Fibroblast of peridontal ligament (primary cell): ENCODE results near the gene CTSK.
"Not testable (repeated sequence)": the region's sequence is repeated elsewhere in the genome, so short reads cannot be mapped to it uniquely, and the experiment has no call there.

Experiments used
- DNase-seq: peaks from one replicate; pipeline ENCODE4 v3.0.0-alpha.2; 2010; ENCODE audit errors: extremely low read depth

CTSK gene

DNA sequence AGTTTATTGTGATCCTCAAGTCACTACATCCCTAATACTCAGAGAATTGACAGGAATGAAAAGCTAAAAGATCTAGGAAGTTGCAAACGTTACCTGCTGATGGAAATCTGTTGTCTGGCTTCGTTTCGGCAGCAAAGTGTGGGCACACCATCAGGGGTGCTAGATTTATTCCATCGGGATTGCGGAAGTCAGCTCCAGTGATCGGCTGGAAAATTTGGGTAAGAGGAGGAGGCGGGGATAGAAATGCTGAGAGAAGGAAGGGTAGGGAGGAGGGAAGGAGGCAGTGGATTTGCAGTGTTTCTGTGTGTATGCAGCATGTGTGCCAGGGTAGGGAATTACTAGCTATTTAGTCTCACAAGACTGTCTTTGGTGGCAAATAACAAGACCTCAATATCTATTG, at the start of gene CTSK:
Gene CTSK (minus strand): TSS at position 140 of the 400 bp plus-strand sequence. CDS start 1,455 bp downstream, outside the sequence.
- DNase-seq = peak; percentile 78

DNA sequence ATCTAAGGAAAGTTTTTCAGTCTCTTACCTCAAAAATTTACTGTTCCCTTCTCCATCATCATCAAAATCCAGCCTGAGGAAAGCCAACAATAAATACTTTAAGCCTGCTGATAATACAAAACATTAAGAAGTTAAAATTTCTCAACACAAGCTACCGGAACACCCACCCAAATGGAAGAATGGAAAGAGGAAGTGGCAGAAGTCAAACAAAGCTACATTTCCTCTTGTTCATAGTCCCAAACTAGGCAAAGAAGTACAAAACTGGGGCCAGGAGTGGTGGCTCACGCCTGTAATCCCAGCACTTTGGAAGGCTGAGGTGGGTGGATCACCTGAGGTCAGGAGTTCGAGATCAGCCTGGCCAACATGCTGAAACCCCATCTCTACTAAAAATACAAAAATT, 44.7 kb upstream of the CTSK start:
- DNase-seq = not testable (repeated sequence)

DNA sequence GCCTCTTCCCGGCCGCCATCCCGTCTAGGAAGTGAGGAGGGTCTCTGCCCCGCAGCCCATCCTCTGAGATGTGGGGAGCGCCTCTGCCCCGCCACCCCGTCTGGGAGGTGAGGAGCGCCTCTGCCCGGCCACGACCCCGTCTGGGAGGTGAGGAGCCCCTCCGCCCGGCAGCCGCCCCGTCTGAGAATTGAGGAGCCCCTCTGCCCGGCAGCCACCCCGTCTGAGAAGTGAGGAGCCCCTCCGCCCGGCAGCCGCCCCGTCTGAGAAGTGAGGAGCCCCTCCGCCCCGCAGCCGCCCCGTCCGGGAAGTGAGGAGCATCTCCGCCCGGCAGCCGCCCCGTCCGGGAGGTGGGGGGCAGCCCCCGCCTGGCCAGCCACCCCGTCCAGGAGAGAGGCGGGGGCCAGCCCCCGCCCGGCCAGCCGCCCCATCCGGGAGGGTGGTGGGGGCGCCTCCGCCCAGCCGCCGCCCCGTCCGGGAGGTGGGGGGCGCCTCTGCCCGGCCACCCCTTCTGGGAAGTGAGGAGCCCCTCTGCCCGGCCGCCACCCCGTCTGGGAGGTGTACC, 42.8 kb upstream of the CTSK start:
- not testable (repeated sequence) for DNase-seq

DNA sequence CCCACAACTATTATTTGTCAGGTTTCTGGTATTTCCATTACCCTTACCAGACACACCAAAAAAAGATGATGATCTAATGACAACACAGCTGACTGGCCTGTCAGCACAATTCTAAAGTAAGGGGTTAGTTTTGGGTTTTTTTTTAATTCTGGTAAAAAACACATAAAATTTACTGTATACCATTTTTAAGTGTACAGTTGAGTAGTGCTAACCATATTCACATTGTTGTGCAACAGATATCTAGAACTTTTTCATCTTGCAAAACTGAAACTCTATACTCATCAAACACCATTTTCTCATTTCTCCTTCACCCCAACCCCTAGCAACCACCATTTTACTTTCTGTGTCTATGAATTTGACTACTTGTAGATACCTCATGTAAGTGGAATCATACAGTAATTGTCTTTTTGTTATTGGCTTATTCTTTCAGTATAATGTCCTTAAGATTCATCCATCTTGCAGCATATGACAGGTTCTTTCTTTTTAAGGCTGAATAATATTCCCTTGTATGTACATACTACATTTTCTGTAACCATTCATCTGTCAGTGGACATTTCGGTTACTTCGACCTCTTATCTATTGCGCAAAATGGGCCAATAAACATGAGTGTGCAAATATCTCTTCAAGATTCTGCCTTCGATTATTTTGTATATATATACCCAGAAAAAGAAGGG, 38.5 kb upstream of the CTSK start:
- DNase-seq = no peak

DNA sequence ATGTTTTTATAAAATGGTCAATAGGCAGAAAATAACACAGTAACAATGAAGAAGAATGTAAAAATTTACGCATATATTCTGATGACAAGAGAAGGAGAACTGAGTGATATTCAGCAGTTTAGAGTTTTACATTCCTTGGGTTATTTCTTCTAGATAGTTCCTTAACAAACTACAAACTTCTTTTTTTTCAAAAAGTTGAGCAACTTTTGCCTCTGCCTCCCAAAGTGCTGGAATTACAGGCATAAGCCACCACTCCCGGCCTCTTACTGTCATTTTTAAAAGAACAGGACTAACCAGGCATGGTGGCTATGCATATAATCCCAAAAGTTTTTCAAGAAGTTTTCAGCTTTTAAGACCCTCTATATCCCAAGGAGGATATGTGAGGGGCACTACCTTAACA, 35.4 kb upstream of the CTSK start:
- no peak for DNase-seq

DNA sequence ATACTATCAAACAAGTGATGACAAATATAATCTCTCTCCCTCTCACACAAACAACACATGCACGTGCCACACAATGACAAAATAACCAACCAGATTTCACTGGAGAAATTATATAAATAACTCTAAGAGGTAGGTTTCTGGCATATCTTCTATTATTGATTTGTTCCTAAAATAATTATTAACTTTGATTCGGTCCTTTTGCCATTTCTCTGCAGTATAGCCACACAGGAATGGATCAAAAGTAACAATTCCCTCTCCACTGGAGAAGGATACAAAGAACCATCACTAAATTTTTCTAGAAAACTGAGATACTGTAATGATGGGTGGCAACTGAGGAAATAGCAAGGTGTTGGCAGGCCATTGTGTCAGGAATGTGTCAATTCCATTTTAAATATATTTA, 34.9 kb upstream of the CTSK start:
- no peak for DNase-seq

DNA sequence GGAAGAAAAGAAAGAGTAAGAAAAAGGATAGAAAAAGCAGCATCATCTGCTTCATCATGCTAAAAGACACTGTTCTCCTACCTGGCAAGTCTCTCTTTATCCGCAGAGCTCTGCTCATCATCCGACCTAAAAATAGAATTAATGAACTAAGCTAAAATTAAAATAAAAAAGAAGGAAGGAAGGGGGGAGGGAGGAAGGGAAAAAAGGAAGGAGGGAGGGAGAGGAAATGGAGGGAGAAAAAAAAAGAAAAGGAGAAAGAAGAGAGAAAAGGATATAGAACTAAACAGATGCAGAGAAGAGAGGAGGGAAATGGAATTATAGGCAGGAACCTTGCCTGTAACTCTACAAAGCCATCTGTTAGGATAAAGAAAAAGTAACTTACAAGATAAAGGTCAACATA, 34.3 kb upstream of the CTSK start:
- no peak for DNase-seq

DNA sequence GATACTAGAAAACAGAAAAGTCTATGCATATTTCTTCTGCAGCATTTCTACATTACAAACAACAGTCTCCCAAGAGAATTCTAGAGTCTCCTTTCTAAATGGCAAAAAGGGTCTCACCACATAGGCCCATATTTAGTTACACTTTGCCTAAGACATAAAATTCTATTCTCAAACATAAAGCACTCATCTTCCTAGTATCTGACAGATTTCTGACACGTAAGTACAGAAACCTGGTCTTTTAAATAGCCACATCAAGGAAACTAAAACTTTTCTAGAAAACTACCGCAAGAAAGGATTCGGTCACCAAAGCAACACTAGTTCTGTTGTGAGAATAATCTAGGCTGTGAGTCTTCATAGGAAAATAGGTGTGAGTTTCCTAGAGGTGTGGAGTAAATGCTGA, 33.6 kb upstream of the CTSK start:
- no peak for DNase-seq

DNA sequence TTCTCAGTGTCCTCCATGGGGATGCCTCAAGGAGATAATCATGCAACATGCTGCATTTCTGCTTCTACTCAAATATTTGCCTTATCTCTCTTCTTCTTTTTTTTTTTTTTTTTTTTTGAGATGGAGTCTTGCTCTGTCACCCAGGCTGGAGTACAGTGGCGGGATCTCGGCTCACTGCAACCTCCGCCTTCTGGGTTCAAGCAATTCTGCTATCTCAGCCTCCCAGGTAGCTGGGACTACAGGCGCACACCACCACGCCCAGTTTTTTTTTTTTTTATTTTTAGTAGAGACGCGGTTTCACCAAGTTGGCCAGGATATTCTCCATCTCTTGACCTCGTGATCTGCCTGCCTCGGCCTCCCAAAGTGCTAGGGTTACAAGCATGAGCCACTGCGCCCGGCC, 32.8 kb upstream of the CTSK start:
- DNase-seq = not testable (repeated sequence)

DNA sequence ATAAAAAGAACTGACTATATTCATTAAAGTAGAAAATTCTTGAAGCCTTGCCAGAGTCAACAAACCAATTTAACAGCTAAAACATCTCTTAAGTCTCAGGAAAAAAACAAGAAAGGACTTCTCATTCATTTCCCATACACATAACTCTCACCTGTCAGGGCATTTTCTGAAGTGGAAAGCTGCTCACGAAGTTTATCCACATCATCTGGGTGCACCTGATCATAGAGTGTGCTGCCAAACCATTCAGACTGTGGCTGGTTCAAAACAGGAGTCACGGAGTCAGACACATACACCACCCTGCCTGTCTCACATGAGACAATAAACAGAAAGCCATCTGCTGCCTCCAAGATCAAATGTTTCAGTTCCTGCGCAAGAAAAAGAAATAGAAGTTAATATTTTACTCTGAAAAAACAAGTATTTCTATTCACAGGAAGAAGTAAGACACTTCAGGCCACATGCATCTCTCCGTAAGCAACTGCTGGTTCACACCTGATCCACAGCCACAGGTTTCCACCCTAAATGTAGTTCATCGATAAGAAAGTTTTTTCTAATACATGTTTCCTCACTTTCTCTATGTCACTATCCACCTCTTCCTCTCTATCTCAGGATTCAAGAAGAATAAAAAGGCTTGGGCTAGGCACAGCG, 28.2 kb upstream of the CTSK start:
- DNase-seq = no peak

DNA sequence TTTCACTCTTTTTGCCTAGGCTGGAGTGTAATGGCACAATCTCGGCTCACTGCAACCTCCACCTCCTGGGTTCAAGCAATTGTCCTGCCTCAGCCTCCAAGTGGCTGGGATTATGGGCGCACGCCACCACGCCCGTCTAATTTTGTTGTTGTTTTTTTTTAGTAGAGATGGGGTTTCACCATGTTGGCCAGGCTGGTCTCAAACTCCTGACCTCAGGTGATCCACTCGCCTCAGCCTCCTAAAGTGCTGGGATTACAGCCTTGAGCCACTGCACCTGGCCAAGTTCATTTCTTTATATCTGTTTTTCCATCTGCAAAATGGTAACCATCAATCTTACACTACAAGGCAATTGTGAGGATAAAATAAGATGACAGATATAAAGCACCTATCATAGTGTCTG, 25.9 kb upstream of the CTSK start:
- DNase-seq = not testable (repeated sequence)

DNA sequence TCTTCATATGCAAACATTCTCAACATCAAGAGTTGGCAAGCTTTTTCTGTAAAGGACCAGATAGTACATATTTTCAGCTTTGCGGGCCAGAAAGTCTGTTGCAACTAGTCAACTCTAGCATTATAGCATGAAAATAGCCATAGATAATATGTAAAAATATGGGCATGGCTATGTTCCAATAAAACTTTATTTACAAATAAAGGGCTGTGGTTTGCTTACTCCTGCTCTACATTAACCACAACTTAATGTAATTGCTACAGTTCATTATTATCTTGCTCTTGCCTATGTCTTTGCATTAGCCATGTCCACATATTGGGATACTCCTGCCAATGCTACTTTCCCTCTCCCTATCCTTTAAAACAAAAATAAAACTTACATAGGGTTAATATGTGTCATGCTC, 24.5 kb upstream of the CTSK start:
- no peak for DNase-seq

DNA sequence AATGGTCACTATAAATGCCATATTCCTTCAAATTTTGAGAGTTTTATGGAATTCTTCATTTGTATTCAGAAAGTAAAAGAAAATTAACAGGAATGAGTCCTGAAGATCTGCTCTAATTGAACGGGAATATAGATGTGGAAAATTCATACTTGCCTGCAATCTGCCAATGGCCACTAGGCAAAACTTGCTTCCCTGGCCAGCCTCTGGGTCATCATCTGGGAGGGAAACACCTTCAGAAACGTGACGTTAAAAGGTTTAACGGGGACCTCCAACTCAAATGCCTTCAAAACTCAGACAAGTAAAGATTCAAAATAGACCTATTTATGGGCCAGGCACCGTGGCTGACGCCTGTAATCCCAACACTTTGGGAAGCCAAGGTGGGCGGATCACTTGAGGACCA, 21.7 kb upstream of the CTSK start:
- DNase-seq = no peak

DNA sequence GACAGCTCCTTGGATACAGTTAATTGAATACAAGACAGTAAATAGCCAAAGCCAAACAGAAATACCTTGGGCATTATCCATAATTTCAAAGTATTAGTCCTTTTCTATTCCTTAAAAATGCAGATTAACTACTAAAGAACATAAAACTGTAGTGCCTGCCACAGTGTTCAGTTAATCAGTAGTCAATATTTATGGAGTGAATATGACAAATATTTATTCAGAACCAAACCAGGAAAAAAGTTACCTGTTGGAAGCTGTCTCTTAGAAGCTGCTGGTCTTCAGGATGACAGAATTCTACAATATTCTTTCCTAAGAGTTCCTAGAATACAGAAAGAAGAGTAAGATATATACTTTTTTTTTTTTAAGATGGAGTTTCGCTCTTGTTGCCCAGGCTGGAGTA, 18.2 kb upstream of the CTSK start:
- no peak for DNase-seq

DNA sequence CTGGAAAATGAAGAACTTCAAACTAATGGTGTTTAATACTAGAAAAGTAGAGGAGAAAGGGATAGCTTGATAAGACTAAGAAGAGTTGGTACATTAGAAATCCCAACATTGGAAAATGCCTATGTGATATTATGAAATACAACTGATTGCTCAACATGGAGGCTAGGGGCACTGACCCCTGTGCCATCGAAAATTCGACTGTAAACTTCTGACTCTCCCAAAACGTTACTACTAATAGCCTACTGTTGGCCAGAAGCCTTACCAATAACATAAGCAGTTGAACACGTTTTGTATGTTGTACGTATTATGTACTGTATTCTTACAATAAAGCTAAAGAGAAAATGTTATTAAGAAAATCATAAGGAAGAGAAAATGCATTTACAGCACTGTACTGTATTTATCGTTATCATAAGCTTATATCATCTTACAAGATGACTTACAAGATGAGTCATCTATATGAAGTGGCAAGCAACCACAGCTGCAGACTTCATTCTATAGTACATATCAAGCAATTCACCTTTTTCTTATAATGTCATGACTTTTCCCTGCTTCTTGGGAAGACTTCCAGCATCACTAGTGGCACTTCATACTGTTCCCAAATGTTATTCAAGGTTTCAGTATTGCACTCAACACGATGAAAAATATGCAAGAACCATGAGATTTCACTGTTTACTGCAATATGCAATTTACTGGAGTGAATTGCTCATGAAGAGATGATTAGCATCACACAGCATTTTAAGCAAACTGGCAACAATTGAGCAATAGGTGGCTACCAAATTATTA, 12.9 kb upstream of the CTSK start:
- DNase-seq = peak; percentile 53

DNA sequence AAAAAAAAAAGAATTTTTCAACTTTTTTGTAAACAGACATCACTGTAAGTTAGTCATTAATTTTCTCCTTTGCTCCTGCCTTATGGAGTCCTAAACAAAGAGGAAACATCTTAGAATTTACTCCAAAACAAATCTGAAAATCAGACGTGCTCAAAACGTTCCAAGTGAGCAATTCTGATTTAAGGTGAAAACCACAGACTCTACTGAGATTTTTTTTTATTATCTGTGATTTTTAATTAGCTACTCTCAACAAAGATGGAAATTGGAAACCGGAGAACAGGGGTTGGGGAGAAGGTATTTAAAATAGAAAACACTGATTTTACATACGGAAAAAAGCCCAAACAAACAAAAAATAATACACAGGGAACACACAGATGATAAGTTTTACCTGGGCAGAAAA, 7.8 kb upstream of the CTSK start:
- no peak for DNase-seq

DNA sequence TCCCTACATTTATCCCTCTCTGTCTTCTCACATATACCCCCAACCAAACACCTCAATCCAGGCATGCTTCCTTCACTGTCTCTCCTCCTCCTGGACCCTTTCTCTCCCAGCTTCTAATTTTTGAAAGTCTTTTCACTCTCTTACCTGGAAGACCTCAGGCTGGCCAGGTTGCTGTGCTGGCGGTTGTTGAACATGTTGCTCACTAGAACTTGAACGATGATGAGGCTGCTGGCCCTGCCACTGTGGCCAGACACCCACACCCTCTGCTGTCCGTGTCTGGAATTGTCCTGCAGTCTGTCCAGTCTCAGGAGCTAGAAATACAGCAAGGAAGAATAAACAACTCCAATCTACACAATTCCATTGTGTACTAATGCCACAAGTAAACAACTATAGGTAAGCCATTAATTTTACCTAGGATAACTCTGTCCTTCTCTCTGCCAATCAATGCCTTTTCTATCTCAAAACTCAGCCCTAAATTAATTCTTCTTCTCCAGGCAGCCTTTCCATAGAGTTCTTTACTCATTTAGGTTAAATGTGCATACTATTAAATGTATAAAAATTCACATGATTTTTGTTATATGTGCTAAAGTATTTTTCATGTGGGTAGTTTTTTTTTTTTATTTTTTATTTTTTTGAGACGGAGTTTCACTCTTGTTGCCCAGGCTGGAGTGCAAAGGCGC, 5.1 kb upstream of the CTSK start:
- peak; percentile 73 for DNase-seq

DNA sequence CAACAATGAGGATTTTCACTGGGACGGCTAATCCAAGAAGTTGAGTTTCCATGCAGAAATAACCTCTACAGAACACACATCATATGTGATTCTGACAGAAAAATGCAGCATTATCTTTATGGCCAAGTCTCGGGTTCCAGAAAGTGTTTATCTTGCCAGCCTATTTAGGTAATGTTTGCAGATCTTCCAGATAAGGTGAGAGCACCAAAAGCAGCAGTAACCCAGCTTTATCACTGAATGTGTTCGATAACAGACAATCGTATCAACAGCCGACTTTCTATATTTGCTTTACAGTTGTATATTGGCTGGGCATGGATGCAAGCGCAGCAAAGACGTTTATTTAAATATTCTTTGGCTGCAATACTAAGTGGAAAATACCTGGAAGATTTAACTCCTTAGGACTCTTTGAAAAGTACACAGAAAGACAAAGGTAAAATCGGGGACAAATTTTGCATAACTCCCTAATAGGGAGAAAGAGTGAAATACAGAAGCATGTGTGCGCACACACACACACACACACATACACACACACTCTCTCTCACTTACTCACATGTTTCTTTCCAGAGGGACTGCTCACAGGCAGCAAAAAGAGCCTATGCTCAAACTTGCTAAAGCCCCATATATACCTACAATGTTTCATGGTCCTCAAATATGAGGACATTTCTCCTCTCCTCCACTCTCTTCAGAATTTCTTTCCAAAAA, 3.0 kb upstream of the CTSK start:
- DNase-seq = no peak

DNA sequence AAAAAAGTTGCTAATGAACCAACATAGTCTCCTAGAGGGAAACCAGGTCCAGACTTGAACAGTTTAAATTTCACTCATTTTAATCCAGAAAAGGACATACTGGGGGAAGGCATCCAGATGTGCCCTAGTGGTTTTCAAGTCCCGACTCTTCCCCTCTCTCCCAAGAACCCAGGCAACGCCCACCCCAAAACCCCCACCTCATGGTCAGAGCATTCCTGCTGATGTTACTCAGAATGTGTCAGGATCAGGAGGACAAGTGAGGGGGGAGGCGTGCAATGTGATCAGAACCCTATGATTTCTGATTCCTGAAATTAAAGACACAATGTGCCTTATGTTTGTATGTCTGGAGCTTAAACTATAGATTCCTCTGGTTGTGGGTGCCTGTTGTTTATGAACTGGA, 1.6 kb upstream of the CTSK start:
- DNase-seq = peak; percentile 91

DNA sequence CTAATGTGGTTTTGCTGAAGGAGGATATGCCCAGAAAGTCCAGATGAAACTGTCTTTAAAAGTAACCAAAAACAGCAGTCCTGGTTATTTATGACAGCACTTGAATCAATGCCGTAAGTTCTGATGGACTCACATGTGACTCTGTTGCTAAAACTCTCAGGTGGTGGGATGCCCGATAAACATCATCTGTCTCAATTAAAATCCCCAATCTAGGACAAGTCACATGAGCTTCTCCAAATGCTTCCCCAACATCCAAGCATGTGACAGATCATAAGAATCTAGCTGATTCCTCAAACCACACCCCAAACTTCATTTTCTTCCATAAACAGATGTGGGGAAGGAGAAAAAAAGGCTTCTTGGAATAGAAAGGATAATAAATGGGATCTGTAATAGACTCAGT, 786 bp upstream of the CTSK start:
- DNase-seq = peak; percentile 82

DNA sequence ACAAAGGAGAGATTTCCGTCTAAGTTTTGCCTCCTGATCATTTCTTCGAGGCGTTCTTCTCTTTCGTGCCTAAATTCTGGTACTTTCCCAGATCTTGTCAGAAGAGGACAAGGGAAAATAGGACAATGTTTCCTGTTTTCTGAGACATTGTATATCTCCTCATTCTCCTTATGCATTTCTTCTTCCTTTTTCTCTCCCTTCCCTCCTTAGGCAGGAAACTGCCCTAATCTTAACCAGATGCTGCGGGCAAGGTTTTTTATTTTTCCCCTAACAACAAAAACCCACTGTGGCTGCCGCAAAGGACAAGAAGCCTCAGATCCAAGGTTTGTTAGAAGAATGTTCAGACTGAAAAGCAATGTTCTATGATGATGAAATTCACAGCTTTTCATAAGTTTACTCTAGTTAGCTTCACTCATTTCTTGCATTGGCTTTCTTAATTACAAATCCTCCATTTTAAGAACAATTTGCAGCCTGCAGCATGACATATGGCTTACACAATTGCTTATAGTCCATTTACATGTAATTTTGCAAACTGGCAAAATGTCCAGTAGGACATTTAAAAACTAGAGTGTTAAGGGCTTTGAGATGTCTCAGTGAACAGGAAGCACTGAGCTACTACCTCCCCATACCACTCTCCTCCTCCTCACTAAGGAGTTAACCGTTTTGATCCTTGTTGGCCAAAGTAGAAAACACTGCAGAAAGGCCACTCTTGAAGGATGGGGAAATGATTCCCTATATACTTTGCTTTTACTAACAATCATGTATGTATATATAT, 624 bp downstream of the CTSK start:
- peak; percentile 57 for DNase-seq
